Measurements from ENCODE around the gene CCDC88B.

DNA sequence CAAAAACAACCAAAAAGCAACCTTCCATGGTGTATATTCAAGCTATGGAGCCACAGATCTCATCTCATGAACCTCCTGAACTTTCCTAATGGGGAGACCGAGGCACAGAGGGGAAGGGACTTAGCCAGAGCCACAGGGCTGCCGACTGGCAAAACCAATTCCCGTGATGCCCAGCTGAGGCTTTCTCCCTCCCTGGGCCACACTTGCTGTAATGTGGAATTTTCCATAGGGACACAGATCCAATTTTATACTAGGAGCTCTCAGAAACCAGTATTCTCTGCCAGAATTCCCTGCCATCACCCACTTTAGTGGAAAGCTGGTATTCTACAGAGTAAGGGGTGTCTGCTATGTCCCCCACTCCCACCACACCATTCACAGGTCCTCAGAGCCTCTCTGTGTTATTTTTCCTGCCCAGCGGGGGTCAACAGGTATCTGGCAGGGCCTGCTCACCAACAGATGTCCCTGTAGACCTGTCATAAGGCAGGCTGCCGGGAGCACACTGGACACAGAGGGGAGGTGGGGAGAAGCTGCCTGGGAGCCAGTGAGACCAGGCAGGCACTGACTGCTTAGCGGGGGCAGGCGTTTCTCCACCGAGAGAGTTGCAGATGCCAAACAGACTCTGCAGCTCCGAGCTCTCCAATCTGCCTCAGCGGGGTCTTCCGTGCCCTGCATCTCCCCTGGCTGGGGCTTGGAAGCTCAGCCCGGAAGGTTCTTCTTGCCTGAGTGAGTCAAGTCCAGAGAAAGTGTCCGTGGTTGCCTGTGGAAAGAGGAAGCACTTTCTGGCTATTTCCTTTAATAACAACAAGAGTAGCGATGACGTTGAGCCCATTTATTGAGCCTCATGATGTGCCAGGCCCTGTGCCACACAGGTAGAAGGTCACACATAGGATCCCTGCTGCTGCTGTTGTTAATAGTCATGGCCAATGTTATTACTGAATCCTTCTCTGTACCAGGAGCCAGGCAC lies 45.3 kb downstream of the CCDC88B start:
- TF ChIP-seq EZH2 (IDR thresholded peaks at IDR 0.05; ENCODE audit: low read depth): no peak
- TF ChIP-seq, protein P1, sequence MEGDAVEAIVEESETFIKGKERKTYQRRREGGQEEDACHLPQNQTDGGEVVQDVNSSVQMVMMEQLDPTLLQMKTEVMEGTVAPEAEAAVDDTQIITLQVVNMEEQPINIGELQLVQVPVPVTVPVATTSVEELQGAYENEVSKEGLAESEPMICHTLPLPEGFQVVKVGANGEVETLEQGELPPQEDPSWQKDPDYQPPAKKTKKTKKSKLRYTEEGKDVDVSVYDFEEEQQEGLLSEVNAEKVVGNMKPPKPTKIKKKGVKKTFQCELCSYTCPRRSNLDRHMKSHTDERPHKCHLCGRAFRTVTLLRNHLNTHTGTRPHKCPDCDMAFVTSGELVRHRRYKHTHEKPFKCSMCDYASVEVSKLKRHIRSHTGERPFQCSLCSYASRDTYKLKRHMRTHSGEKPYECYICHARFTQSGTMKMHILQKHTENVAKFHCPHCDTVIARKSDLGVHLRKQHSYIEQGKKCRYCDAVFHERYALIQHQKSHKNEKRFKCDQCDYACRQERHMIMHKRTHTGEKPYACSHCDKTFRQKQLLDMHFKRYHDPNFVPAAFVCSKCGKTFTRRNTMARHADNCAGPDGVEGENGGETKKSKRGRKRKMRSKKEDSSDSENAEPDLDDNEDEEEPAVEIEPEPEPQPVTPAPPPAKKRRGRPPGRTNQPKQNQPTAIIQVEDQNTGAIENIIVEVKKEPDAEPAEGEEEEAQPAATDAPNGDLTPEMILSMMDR (conservative IDR thresholded peaks at IDR 0.05): no peak
